Measurements from ENCODE around the gene KCNK17. TPM values are rescaled to one million over a fixed set of nuclear protein-coding genes. Genes with fewer than 3 reads are reported as not detected.

The KCNK17 gene
- total RNA-seq, 1 donor from 2014 or later, result not detected

DNA sequence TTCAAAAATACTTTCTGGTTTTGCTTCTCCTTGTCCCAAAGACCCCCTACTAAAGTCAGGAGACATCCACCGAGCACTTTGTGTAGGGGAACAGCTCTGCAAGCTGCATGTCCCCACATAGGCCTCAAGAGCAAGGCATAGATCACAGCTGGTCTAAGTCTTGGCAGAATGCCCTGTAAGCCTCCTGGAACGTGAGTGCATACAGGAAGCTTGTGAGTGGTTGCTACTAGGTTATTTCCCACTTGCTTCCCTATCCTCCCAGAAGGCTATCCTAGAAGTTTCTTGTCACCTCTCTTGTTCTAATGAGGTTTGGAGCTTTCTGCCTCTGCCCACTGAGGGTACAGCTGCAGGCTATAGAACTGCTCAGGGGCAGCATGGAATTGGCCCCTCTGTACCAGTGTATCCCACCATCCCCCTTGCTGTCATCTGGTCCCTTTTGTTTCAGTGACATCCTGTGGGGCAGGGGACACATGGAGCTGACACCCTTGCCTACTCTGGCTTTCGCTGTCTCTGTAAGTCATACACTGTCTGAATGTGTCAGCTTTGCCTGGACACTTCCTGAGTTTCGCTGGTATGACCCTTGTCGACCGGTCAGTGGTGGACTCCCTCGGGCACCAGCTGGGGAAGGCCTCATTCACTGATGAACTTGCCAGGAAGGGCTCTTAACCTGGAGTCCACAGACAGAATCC lies 43.9 kb upstream of the KCNK17 start:
- H3K36me3 Mint-ChIP-seq (ENCODE audit: unreplicated experiment), result no peaks in the 10 kb centered on the region
- H3K27me3 Mint-ChIP-seq (ENCODE audit: unreplicated experiment), result no peaks in the 10 kb centered on the region
- peaks cover 6% of the 10 kb centered on the region for H3K4me1 Mint-ChIP-seq (ENCODE audit: low read depth, unreplicated experiment)
- no peak overlapping the region for H3K4me3 Mint-ChIP-seq (ENCODE audit: unreplicated experiment)
- H3K9me3 Mint-ChIP-seq (ENCODE audit: unreplicated experiment), result no peaks in the 10 kb centered on the region
- DNase-seq, result no peak
- TF ChIP-seq, protein P1, sequence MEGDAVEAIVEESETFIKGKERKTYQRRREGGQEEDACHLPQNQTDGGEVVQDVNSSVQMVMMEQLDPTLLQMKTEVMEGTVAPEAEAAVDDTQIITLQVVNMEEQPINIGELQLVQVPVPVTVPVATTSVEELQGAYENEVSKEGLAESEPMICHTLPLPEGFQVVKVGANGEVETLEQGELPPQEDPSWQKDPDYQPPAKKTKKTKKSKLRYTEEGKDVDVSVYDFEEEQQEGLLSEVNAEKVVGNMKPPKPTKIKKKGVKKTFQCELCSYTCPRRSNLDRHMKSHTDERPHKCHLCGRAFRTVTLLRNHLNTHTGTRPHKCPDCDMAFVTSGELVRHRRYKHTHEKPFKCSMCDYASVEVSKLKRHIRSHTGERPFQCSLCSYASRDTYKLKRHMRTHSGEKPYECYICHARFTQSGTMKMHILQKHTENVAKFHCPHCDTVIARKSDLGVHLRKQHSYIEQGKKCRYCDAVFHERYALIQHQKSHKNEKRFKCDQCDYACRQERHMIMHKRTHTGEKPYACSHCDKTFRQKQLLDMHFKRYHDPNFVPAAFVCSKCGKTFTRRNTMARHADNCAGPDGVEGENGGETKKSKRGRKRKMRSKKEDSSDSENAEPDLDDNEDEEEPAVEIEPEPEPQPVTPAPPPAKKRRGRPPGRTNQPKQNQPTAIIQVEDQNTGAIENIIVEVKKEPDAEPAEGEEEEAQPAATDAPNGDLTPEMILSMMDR (IDR thresholded peaks at IDR 0.05; ENCODE audit: partially characterized antibody, unreplicated experiment), result no peak
- no peak overlapping the region for H3K27ac Mint-ChIP-seq (ENCODE audit: unreplicated experiment)

DNA sequence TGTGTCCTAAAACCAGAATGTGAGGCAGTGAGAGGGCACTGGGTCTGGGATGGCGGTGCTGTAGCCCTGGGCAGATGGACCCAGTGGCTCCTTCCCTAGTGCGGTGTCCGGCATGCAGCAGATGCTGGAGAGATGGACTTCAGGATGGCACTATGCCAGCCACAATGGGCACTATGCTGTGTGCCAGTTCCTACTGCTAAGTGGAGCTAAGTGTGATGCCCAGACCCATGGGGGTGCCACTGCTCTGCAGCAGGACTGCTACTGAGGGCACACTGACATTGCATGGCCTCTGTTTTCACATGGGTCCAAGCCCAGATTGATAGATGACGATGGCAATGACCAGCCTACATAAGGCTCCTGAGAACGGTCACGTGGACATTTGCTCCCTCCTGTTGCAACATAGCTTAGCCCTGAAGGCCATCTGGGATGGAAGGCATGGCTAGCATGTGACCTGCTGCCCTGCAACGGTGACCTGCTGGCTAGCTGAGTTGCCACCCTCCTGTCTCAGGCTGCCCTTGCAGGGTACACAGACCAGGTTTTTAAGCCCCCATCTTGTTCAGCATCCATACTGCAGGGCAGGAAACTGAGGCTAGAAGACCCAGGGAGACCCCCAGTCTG lies 39.6 kb upstream of the KCNK17 start:
- no peaks in the 10 kb centered on the region for H3K36me3 Mint-ChIP-seq (ENCODE audit: unreplicated experiment)
- TF ChIP-seq, protein P1 (IDR thresholded peaks at IDR 0.05; ENCODE audit: partially characterized antibody, unreplicated experiment), result no peak
- H3K27ac Mint-ChIP-seq (ENCODE audit: unreplicated experiment), result no peak overlapping the region
- no peak overlapping the region for H3K4me3 Mint-ChIP-seq (ENCODE audit: unreplicated experiment)
- no peaks in the 10 kb centered on the region for H3K9me3 Mint-ChIP-seq (ENCODE audit: unreplicated experiment)
- H3K27me3 Mint-ChIP-seq (ENCODE audit: unreplicated experiment), result no peaks in the 10 kb centered on the region
- no peaks in the 10 kb centered on the region for H3K4me1 Mint-ChIP-seq (ENCODE audit: low read depth, unreplicated experiment)
- no peak for DNase-seq

DNA sequence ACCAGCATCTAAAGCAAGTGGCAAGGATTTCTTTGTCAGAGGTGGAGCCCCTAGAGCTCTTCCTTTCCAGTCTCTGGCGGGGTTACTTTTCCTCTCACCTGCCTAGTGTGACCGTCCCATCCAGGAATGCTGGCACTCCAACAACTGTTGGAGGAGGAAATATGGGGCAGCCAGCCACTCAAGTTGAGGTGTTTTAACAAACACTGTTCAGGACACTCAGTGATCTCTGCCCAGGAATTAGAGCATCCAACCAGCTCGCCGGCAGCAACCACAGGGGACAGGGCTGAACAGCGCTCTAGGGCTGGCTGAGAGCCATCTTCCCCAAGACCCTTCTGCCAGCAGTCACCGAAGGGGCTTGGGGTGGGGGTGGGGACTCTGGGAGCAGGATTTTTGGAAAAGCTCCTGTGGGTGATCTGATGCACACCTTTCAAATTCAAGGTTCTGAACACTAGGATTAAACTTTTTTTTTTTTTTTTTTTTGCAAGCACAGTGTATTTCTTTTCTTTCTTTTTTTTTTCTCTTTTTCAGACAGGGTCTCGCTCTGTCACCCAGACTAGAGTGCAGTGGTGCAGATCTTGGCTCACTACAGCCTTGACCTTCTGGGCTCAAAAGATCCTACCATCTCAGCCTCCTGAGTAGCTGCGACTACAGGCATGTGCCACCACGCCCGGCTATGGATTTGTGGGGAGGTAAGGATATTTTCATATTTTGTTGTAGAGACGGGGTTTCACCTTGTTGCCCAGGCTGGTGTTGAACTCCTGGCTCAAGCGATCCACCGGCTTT lies 36.7 kb upstream of the KCNK17 start:
- Mint-ChIP-seq H3K36me3 (ENCODE audit: unreplicated experiment) (no peaks in the 10 kb centered on the region), H3K4me3 (ENCODE audit: unreplicated experiment) (no peak overlapping the region), H3K9me3 (ENCODE audit: unreplicated experiment) (no peaks in the 10 kb centered on the region), H3K27me3 (ENCODE audit: unreplicated experiment) (no peaks in the 10 kb centered on the region), H3K4me1 (ENCODE audit: low read depth, unreplicated experiment) (no peaks in the 10 kb centered on the region), H3K27ac (ENCODE audit: unreplicated experiment) (no peak overlapping the region)
- no peak for DNase-seq
- TF ChIP-seq, protein P1 (IDR thresholded peaks at IDR 0.05; ENCODE audit: partially characterized antibody, unreplicated experiment), result no peak

DNA sequence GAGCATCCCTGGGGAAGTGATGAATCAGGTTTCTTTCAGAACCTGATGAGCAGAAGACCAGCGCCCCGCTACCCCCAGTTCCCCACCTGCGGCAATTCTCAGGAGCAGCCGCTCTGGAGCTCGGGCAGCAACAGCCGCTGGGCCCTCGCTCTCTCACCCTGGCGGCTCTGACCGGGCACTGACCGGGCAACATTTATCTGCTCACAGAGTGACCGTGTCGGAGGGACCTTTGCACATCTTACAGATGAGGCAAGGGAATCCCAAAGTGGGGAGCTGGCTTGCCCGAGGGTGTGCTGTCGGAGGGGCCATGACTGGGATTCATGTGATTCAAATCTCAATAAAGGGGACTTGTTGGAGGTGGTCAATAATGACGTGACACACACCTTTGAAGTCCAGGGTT lies 34.5 kb upstream of the KCNK17 start:
- peaks cover 2% of the 10 kb centered on the region for H3K9me3 Mint-ChIP-seq (ENCODE audit: unreplicated experiment)
- TF ChIP-seq, protein P1 (IDR thresholded peaks at IDR 0.05; ENCODE audit: partially characterized antibody, unreplicated experiment), result no peak
- H3K27me3 Mint-ChIP-seq (ENCODE audit: unreplicated experiment), result peaks cover 4% of the 10 kb centered on the region
- DNase-seq, result no peak
- peaks cover 2% of the 10 kb centered on the region for H3K4me1 Mint-ChIP-seq (ENCODE audit: low read depth, unreplicated experiment)
- H3K36me3 Mint-ChIP-seq (ENCODE audit: unreplicated experiment), result no peaks in the 10 kb centered on the region
- no peak overlapping the region for H3K27ac Mint-ChIP-seq (ENCODE audit: unreplicated experiment)
- no peak overlapping the region for H3K4me3 Mint-ChIP-seq (ENCODE audit: unreplicated experiment)

Data from glutamatergic neuron (in vitro differentiated cells).